HUES64 (cell line): ENCODE results near the gene CDC42BPB.
"Not testable (repeated sequence)": the region's sequence is repeated elsewhere in the genome, so short reads cannot be mapped to it uniquely, and the experiment has no call there.

Experiments
- H3K27ac ChIP-seq: 2 replicates; pipeline ENCODE4 v1.7.0; 2013; ENCODE audit warnings: low read depth, low read length, inconsistent platforms
- H3K27me3 ChIP-seq: 2 replicates; pipeline ENCODE4 v1.6.1; 2013; ENCODE audit warnings: mild to moderate bottlenecking, low read length; ENCODE audit not compliant: insufficient read depth
- H3K36me3 ChIP-seq: 2 replicates; pipeline ENCODE4 v1.6.1; 2013; ENCODE audit warnings: mild to moderate bottlenecking, low read length; ENCODE audit not compliant: insufficient read depth
- H3K4me1 ChIP-seq: 2 replicates; pipeline ENCODE4 v1.6.1; 2013; ENCODE audit warnings: mild to moderate bottlenecking, low read length, moderate library complexity; ENCODE audit not compliant: insufficient read depth
- H3K4me3 ChIP-seq: 2 replicates; pipeline ENCODE4 v1.5.1; 2013; ENCODE audit warnings: mild to moderate bottlenecking, low read length, moderate library complexity
- H3K9ac ChIP-seq: 2 replicates; pipeline ENCODE4 v1.6.1; 2013; ENCODE audit warnings: mild to moderate bottlenecking, low read depth, low read length
- H3K9me3 ChIP-seq: 2 replicates; pipeline ENCODE4 v1.6.1; 2013; ENCODE audit warnings: low read depth, low read length; ENCODE audit not compliant: insufficient read depth
- WGBS: fragments of 150-250, 120-280 bp; methylation state at CpG from one replicate; pipeline ENCODE4 v1.1.7; 2013; ENCODE audit warnings: missing lambda C conversion rate; 5-methylcytosine and 5-hydroxymethylcytosine counted together

The CDC42BPB gene

GRCh38 chr14:103056322-103057027 is 874 bp downstream of the CDC42BPB start:
- Histone ChIP-seq H3K4me3 (peak overlapping the region; percentile 93), H3K9ac (peak overlapping the region; percentile 77), H3K9me3 (no peaks in the 10 kb centered on the region), H3K27me3 (no peaks in the 10 kb centered on the region), H3K36me3 (no peaks in the 10 kb centered on the region), H3K27ac (peak overlapping the region; percentile 65; the same call in 1 of the 2 replicates), H3K4me1 (peaks cover 9% of the 10 kb centered on the region)
- under 1% methylated on average over 42 of the region's 50 CpGs for WGBS

DNA sequence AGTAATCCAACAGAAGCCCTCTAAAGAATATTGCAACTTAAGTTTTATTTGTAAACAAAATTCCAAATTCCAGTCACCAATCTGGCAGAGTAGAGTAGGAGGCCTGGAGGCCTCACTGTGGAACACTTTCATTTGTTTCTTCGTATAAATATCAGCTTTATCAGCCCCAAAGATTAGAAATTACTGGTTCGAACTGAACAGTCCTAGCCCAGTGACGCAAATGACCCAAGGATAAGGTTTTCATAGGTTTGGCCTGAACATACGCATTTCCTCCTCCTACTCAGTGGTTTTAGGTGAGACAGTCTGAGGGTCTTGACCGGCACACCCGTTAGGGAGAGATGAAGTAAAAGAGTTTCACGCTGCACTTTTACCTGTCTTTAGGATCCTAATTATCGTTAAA is 1.7 kb downstream of the CDC42BPB start:
- H3K27ac ChIP-seq, result no peak overlapping the region
- H3K9ac ChIP-seq, result no peak overlapping the region
- H3K9me3 ChIP-seq, result no peaks in the 10 kb centered on the region
- H3K27me3 ChIP-seq, result no peaks in the 10 kb centered on the region
- peak overlapping the region; percentile 93 for H3K4me3 ChIP-seq
- WGBS, result 79% methylated on average over 8 of the region's 8 CpGs
- no peaks in the 10 kb centered on the region for H3K36me3 ChIP-seq
- H3K4me1 ChIP-seq, result peaks cover 12% of the 10 kb centered on the region

GRCh38 chr14:103052407-103052806 is 4.9 kb downstream of the CDC42BPB start:
- Histone ChIP-seq H3K9ac (no peak overlapping the region), H3K36me3 (no peaks in the 10 kb centered on the region), H3K27me3 (no peaks in the 10 kb centered on the region), H3K4me1 (peaks cover 12% of the 10 kb centered on the region), H3K4me3 (no peak overlapping the region), H3K9me3 (no peaks in the 10 kb centered on the region), H3K27ac (no peak overlapping the region)
- 91% methylated on average over 10 of the region's 10 CpGs for WGBS

- H3K9ac ChIP-seq, result no peak overlapping the region
- peaks cover 14% of the 10 kb centered on the region for H3K4me1 ChIP-seq
- no peaks in the 10 kb centered on the region for H3K36me3 ChIP-seq
- H3K27me3 ChIP-seq, result no peaks in the 10 kb centered on the region
- H3K4me3 ChIP-seq, result no peak overlapping the region
- 97% methylated on average over 2 of the region's 5 CpGs for WGBS
- H3K9me3 ChIP-seq, result no peaks in the 10 kb centered on the region
- no peak overlapping the region for H3K27ac ChIP-seq
These were observed 6.4 kb downstream of the CDC42BPB start for GRCh38 chr14:103050935-103051334.

DNA sequence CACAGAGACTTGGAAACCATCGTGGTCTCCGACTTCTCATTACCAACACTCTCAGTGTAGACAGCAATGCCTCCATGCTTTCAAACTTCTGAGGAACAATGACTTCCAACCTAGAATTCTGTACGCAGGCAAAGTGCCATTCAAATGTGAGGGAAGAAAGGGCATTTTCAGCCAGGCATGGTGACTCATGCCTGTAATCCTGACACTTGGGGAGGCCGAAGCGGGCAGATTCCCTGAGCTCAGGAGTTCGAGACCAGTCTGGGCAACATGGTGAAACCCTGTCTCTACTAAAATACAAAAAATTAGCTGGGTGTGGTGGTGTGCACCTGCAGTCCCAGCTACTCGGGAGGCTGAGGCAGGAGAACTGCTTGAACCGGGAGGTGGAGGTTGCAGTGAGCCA is 9.9 kb downstream of the CDC42BPB start:
- not testable (repeated sequence) for H3K9ac ChIP-seq, H3K4me3 ChIP-seq, H3K36me3 ChIP-seq, H3K4me1 ChIP-seq, H3K9me3 ChIP-seq, H3K27ac ChIP-seq, H3K27me3 ChIP-seq
- WGBS, result 93% methylated on average over 8 of the region's 8 CpGs

DNA sequence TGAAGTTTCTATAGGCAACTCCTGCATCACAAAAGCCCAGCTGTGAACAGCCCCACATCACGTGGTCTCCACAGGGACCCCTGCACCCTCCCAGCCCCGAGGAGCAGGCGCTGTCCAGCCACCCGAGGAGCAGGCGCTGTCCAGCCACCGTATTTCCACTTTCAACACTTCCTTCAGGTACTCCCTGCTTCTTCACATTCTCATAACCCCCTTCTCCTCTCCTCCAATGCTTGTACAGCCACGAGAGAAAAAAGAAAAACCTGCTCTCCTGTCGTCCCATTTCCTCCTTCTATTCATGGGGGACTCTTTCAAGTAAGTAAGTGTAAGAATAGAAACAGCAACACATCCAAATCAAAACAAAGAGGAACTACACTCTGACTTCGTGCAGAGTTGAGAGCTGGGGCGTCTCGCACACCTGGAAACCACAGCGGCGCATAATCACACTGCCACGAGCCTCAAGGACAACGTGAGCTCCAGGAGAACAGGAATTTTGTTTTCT is 11.9 kb downstream of the CDC42BPB start:
- 0 out of 2 replicates have a peak, but pooled peaks cover 4% of the 10 kb centered on the region for H3K4me1 ChIP-seq
- WGBS, result 86% methylated on average over 14 of the region's 15 CpGs
- peaks cover 5% of the 10 kb centered on the region; the same call in 1 of the 2 replicates for H3K36me3 ChIP-seq
- H3K4me3 ChIP-seq, result no peak overlapping the region
- H3K27ac ChIP-seq, result no peak overlapping the region
- no peaks in the 10 kb centered on the region for H3K27me3 ChIP-seq
- H3K9ac ChIP-seq, result no peak overlapping the region
- no peaks in the 10 kb centered on the region for H3K9me3 ChIP-seq

GRCh38 chr14:103043257-103044015 is 13.9 kb downstream of the CDC42BPB start:
- Histone ChIP-seq H3K27ac (no peak overlapping the region), H3K4me3 (no peak overlapping the region), H3K36me3 (peaks cover 5% of the 10 kb centered on the region; the same call in 1 of the 2 replicates), H3K9me3 (no peaks in the 10 kb centered on the region), H3K4me1 (0 out of 2 replicates have a peak, but pooled peaks cover 4% of the 10 kb centered on the region), H3K9ac (no peak overlapping the region), H3K27me3 (no peaks in the 10 kb centered on the region)
- whole genome bisulfite sequencing, result 98% methylated on average over 3 of the region's 8 CpGs

DNA sequence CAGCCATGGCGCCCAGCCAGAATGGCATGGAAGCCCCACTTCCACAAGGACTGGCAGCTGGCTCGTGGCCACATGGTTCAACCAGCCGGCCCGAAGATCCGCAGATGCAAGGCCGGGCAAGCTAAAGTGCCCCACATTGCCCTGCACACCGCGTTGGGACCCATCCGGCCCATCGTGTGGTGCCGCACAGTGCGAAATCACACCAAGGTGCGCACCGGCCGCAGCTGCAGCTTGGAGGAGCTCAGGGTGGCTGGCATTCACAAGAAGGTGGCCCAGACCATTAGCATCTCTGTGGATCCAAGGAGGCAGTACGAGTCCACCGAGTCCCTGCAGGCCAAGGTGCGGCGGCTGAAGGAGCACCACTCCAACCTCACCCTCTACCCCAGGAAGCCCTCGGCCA is 15.9 kb downstream of the CDC42BPB start:
- Histone ChIP-seq H3K9me3 (no peaks in the 10 kb centered on the region), H3K4me3 (no peak overlapping the region), H3K27ac (no peak overlapping the region), H3K9ac (no peak overlapping the region), H3K36me3 (peaks cover 5% of the 10 kb centered on the region; the same call in 1 of the 2 replicates), H3K27me3 (no peaks in the 10 kb centered on the region), H3K4me1 (0 out of 2 replicates have a peak, but pooled peaks cover 4% of the 10 kb centered on the region)
- WGBS, result 93% methylated on average over 20 of the region's 20 CpGs

GRCh38 chr14:103033681-103034096 is 23.7 kb downstream of the CDC42BPB start:
- H3K27me3 ChIP-seq, result no peaks in the 10 kb centered on the region
- WGBS, result 97% methylated on average over 6 of the region's 6 CpGs
- no peak overlapping the region for H3K4me3 ChIP-seq
- H3K4me1 ChIP-seq, result no peaks in the 10 kb centered on the region
- H3K9ac ChIP-seq, result no peak overlapping the region
- H3K9me3 ChIP-seq, result no peaks in the 10 kb centered on the region
- H3K36me3 ChIP-seq, result no peaks in the 10 kb centered on the region
- H3K27ac ChIP-seq, result no peak overlapping the region

- H3K27ac ChIP-seq, result no peak overlapping the region
- no peaks in the 10 kb centered on the region for H3K27me3 ChIP-seq
- 82% methylated on average over 9 of the region's 9 CpGs for WGBS
- H3K4me3 ChIP-seq, result no peak overlapping the region
- H3K9ac ChIP-seq, result no peak overlapping the region
- no peaks in the 10 kb centered on the region for H3K9me3 ChIP-seq
- H3K4me1 ChIP-seq, result no peaks in the 10 kb centered on the region
- H3K36me3 ChIP-seq, result no peaks in the 10 kb centered on the region
These were observed 25.4 kb downstream of the CDC42BPB start for GRCh38 chr14:103031956-103032355.

GRCh38 chr14:103031566-103031911 is 25.8 kb downstream of the CDC42BPB start:
- no peaks in the 10 kb centered on the region for H3K27me3 ChIP-seq
- 93% methylated on average over 6 of the region's 6 CpGs for WGBS
- H3K4me1 ChIP-seq, result no peaks in the 10 kb centered on the region
- H3K36me3 ChIP-seq, result no peaks in the 10 kb centered on the region
- no peaks in the 10 kb centered on the region for H3K9me3 ChIP-seq
- H3K9ac ChIP-seq, result no peak overlapping the region
- H3K27ac ChIP-seq, result no peak overlapping the region
- no peak overlapping the region for H3K4me3 ChIP-seq
